A673 (cell line): ENCODE results near the gene NOP56.

Experiments
- CTCF ChIP-seq: fragments of 300-800, 200-600 bp; sonication (generic); conservative IDR thresholded peaks from 2 replicates; pipeline ENCODE4 v1.5.1; 2017; ENCODE audit warnings: low read depth, mild to moderate bottlenecking, antibody characterized with exemption, low read length, moderate library complexity, mixed read lengths
- EZH2 ChIP-seq: fragments of 200-600 bp; sonication (generic); IDR thresholded peaks from 2 replicates; pipeline ENCODE4 v1.6.1; 2017; ENCODE audit warnings: borderline replicate concordance, low read depth, mild to moderate bottlenecking, mixed read lengths, antibody characterized with exemption, low read length; ENCODE audit not compliant: poor library complexity, severe bottlenecking

GRCh38 chr20:2658414-2659354 lies 6.3 kb downstream of the NOP56 start:
- TF ChIP-seq CTCF, result no peak
- no peak for TF ChIP-seq EZH2
